Measurements from ENCODE around the gene AMD1.
"Not testable (repeated sequence)": the region's sequence is repeated elsewhere in the genome, so short reads cannot be mapped to it uniquely, and the experiment has no call there.

The AMD1 gene

DNA sequence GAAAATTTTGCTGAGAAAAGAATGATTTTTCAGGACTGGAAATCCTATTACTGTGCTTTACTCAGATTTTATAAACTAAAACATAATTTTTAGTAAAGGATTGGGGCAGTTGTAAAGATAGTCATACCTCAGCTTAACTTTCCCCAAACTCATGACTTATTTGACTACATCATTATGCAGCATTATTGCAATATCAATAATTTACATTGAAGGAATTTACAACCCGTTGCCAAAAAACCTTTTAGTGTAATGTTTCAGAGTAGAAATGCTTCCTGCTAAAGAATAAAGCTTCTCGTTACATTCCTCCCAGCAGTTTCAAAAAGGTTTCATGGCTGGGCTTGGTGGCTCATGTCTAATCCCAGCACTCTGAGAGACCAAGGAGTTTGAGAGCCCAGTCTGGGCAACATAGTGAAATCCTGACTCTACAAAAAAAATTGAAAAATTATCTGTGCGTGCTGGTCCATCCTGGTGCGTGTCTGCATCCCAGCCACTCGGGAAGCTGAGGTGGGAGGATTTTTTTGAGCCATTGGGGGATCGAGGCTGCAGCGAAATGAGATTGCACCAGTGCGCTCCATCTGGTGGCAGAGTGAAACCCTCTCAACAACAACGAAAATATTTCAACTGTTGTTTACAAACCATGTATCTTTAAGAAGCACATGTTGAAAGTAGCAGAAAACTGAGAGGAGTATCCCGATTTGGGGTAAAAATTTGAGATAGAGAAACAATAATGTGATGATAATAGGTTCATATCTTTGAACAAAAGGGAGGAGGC lies 4.4 kb downstream of the AMD1 start:
- no peak for DNase-seq (ENCODE audit: low read depth)

GRCh38 chr6:110880651-110881050 lies 6.1 kb downstream of the AMD1 start:
- no peak for DNase-seq (ENCODE audit: low read depth)

- no peak for DNase-seq (ENCODE audit: low read depth)
These were observed 7.1 kb downstream of the AMD1 start for GRCh38 chr6:110881546-110882273.

DNA sequence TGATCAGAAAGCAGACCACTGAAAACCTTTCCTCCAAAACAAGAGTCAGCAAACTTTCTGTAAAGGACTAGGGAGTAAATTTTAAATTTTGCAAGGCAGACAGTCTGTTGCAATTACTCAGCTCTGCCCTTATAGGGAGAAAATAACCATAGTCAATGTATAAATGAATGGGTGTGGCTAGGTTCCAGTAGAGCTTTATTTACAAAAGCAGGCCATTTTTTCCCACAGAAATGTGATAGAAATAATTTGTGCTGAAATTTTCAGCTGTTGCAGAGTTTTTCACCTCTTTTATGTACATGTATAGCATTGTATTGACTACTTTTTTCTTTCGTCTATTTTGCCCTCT lies 7.7 kb downstream of the AMD1 start:
- DNase-seq (ENCODE audit: low read depth): no peak

- no peak for DNase-seq (ENCODE audit: low read depth)
These were observed 8.4 kb downstream of the AMD1 start for GRCh38 chr6:110882824-110883554.

DNA sequence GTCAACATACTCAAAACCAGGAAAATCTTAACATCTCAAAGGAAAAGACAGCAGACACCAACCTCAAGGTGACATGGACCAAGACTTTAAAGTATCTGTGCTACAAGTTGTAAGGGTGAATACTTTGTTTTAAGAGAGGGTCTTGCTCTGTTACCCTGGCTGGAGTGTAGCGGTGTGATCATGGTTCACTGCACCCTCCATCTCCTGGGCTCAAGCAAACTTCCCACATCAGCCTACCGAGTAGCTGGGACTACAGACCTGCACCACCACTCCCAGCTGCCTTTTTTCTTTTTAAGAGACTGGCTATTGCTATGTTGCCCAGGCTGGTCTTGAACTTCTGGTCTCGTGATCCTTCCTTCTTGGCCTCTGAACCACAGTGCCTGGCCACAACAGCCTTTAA lies 9.7 kb downstream of the AMD1 start:
- no peak for DNase-seq (ENCODE audit: low read depth)

DNA sequence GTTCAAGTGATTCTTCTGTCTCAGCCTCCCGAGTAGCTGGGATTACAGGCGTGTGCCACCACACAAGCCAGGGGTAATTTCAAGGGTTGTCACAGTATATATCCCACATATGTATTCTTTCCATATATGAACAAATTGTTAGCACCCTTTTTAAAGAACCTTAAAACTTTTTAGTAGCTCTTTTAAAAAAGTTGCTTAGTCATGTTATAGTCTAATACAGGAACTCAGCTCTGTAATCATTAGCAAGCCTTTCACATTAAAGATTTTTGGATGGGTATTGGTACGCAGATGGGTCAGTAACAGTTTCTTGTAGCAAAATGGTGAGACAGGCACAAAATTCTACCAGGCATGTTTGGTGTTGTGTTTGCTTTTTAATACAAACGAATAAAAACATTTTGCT lies 10.9 kb downstream of the AMD1 start:
- no peak for DNase-seq (ENCODE audit: low read depth)

GRCh38 chr6:110886555-110887167 lies 12.1 kb downstream of the AMD1 start:
- no peak for DNase-seq (ENCODE audit: low read depth)

GRCh38 chr6:110890288-110890687 lies 15.7 kb downstream of the AMD1 start:
- DNase-seq (ENCODE audit: low read depth): no peak

DNA sequence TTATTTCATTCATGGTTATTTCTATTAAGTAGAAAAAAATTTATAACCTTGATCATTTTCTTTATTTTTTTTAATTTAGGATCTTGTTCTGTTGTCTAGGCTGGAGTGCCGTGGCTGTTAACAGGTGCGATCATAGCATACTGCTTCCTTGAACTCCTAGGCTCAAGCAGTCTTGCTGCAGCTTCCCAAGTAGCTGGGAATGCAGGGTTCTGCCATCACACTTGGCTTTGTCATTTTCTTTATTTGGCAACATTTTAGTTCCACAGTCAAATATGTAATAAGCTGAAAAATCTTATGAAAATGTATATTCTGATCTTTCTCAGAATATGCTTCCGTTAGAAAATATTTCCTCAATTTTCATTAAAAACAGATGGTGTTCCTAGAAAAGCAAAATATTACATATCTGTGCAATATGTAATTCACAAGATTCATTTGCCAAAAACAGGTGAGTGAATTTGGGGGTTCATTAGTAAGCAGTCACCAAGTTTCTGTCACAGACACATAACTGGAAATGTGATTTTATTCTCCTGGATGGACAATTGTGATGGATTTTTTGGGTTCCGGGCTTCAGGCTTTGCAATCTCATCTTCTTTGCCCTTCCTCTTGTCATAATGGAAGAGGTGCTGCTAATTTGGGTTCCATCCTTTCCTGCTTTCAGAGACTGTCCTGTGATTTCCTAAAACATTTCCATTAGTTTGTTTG lies 21.5 kb downstream of the AMD1 start:
- DNase-seq (ENCODE audit: low read depth): no peak

DNA sequence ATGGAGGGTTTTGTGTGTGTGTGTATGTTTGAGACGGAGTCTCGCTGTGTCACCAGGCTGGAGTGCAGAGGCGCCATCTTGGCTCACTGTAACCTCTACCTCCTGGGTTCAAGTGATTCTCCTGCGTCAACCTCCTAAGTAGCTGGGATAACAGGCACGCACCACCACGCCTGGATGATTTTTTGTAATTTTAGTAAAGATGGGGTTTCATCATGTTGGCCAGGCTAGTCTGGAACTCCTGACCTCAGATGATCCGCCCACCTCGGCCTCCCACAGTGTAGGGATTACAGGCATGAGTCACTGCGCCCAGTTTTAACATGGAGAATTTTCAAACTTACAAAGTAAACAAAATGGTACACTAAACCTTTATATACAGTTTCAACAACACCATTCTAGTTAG lies 22.8 kb downstream of the AMD1 start:
- DNase-seq (ENCODE audit: low read depth): no peak

DNA sequence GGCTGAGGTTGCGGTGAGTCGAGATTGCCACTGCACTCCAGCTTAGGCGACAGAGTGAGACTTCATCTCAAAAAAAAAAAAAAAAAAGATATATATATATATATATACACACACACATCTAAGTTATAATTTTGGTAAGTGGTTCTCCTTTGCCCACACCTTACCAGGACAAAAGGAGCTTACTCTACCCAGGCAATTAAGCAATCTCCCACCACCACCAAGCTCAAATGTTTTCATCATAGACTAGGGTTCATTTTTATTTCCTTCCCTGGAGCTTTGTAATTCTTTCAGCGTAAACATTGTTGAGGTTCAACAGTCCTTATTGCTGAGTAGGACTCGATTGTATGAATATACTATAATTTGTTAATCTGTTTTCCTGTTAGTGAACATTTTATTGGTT lies 23.5 kb downstream of the AMD1 start:
- DNase-seq (ENCODE audit: low read depth): no peak

GRCh38 chr6:110900028-110900598 lies 25.5 kb downstream of the AMD1 start:
- DNase-seq (ENCODE audit: low read depth): no peak

- DNase-seq (ENCODE audit: low read depth): not testable (repeated sequence)
These were observed 27.0 kb downstream of the AMD1 start for GRCh38 chr6:110901601-110902000.

- no peak for DNase-seq (ENCODE audit: low read depth)
These were observed 27.5 kb downstream of the AMD1 start for GRCh38 chr6:110902091-110902490.

DNA sequence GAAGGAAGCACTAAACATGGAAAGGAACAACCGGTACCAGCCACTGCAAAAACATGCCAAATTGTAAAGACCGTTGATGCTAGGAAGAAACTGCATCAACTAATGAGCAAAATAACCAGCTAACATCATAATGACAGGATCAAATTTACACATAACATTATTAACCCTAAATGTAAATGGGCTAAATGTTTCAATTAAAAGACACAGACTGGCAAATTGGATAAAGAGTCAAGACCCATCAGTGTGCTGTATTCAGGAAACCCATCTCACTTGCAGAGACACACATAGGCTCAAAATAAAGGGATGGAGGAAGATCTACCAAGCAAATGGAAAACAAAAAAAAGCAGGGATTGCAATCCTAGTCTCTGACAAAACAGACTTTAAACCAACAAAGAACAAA lies 31.7 kb downstream of the AMD1 start:
- DNase-seq (ENCODE audit: low read depth): not testable (repeated sequence)

- no peak for DNase-seq (ENCODE audit: low read depth)
These were observed 56.2 kb downstream of the AMD1 start for GRCh38 chr6:110930781-110931180.

DNA sequence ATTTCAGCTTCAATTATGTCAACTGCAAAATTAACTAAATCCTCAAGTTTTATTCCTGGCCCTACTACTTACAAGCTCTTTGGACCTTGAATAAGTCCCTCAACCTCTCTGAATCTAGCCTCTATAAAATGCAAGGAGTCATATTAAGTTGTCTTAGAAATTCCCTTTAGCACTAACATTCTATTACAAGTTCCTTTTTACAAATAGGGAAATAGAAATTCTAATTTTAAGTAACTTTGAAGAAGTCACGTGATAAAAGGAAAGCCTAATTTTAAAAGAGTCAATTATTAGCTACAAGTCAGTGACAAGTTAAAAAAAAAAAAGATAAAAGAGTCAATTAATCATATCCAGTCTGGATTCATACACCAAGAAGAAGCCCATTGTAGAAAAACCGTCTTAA lies 59.3 kb downstream of the AMD1 start:
- DNase-seq (ENCODE audit: low read depth): no peak

GRCh38 chr6:110934381-110934898 lies 59.9 kb downstream of the AMD1 start:
- no peak for DNase-seq (ENCODE audit: low read depth)

GRCh38 chr6:110935171-110935570 lies 60.6 kb downstream of the AMD1 start:
- DNase-seq (ENCODE audit: low read depth): no peak

GRCh38 chr6:110938171-110938570 lies 63.6 kb downstream of the AMD1 start:
- DNase-seq (ENCODE audit: low read depth): no peak
